Measurements from ENCODE around the gene DNAI1. TPM values are rescaled to one million over a fixed set of nuclear protein-coding genes. Genes with fewer than 3 reads are reported as not detected.
A peak's percentile ranks its signal among the peaks of the same experiment; 100 is the strongest.

DNAI1 gene
- total RNA-seq, 2 experiments from 2014 or later: not detected

- peaks cover 46% of the 10 kb centered on the region for H3K4me1 Mint-ChIP-seq (ENCODE audit: low read depth)
Measured at GRCh38 chr9:34452568-34452967, 6.0 kb upstream of the DNAI1 start.

GRCh38 chr9:34454571-34455065 is 4.0 kb upstream of the DNAI1 start:
- Mint-ChIP-seq H3K27ac (no peak overlapping the region), H3K4me1 (ENCODE audit: low read depth) (peaks cover 59% of the 10 kb centered on the region), H3K9me3 (ENCODE audit: insufficient read depth) (no peaks in the 10 kb centered on the region), H3K4me3 (no peak overlapping the region), H3K27me3 (ENCODE audit: low read depth) (peaks cover 5% of the 10 kb centered on the region), H3K36me3 (ENCODE audit: low read depth) (no peaks in the 10 kb centered on the region)
- DNase-seq (no peak), ATAC-seq (no peak)
- POLR2A ChIA-PET: no interaction called here
- CTCF ChIA-PET: interaction anchor here (1.0 to 1.1 kb wide), 3 partner anchors 11 to 51 kb away, joined by 3 to 6 read pairs (median 3); no protein-coding TSS in a partner anchor

More at GRCh38 chr9:34452568-34452967, 6.0 kb upstream of the DNAI1 start:
- Mint-ChIP-seq H3K9me3 (ENCODE audit: insufficient read depth) (no peaks in the 10 kb centered on the region), H3K27ac (no peak overlapping the region), H3K4me3 (no peak overlapping the region), H3K27me3 (ENCODE audit: low read depth) (no peaks in the 10 kb centered on the region), H3K36me3 (ENCODE audit: low read depth) (no peaks in the 10 kb centered on the region)
- ChIA-PET POLR2A (no interaction called here), CTCF (interaction anchor here (1.0 to 1.1 kb wide), 3 partner anchors 15 to 49 kb away, joined by 3 to 4 read pairs (median 3); no protein-coding TSS in a partner anchor)
- ATAC-seq (no peak), DNase-seq (no peak)

DNA sequence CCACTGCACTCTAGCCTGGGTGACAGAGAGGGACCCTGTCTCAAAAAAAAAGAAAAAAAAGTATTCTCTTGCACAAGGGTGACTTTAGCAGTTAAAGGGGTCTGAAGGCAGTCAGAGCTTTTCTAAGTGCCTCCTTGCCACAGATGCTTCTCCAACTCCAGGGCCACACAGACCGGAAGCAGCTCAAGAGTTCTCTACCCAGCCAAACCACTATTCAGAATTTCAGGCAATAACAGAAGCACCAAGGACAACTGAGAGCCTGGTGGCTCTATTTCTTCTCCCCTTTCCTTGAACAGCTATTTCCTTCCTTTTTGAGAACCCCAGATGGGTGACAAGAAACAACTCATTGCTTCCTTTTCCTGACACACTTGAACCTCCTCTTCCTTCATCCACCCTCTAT is 2.5 kb upstream of the DNAI1 start:
- H3K27ac Mint-ChIP-seq: peak overlapping the region; percentile 21

DNA sequence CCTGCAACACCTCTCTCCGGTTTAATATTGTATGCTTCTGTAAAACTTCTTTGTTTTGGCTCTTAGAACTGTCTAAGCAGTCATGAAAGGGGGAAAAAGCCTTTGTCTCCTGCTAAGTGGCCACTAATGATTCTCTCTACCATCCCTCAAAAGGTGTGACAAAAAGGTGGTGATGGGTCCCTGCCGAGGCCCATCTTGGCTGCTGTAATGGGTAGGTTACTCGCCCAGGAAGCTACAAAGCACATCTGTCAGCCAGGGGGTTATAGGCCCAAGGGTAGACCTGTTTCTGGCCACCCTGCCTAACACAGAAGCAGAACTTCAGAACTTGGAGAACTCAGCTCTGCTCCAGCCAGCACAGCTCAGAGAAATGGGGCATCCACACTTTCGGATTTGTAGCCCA is 1.9 kb upstream of the DNAI1 start:
- peak overlapping the region; percentile 87 for H3K4me3 Mint-ChIP-seq
- ChIA-PET CTCF (interaction anchor here (1.4 to 1.6 kb wide), 3 partner anchors 9 to 43 kb away, joined by 3 to 5 read pairs (median 5); no protein-coding TSS in a partner anchor), POLR2A (interaction anchor here (0.7 kb wide), 1 partner anchor 208 kb away, joined by 3 read pairs; no protein-coding TSS in a partner anchor)
- no peak for DNase-seq
- H3K27ac Mint-ChIP-seq: no peak overlapping the region
- H3K36me3 Mint-ChIP-seq (ENCODE audit: low read depth): no peaks in the 10 kb centered on the region
- H3K9me3 Mint-ChIP-seq (ENCODE audit: insufficient read depth): no peaks in the 10 kb centered on the region
- H3K4me1 Mint-ChIP-seq (ENCODE audit: low read depth): peaks cover 53% of the 10 kb centered on the region
- peaks cover 14% of the 10 kb centered on the region for H3K27me3 Mint-ChIP-seq (ENCODE audit: low read depth)
- ATAC-seq: no peak

More for the DNA sequence above, 2.5 kb upstream of the DNAI1 start:
- H3K9me3 Mint-ChIP-seq (ENCODE audit: insufficient read depth): no peaks in the 10 kb centered on the region
- DNase-seq (peak; percentile 25), ATAC-seq (no peak)
- peaks cover 59% of the 10 kb centered on the region for H3K4me1 Mint-ChIP-seq (ENCODE audit: low read depth)
- ChIA-PET POLR2A (no interaction called here), CTCF (interaction anchor here (1.4 to 1.6 kb wide), 4 partner anchors 10 to 124 kb away, joined by 3 to 5 read pairs (median 5); no protein-coding TSS in a partner anchor)
- H3K27me3 Mint-ChIP-seq (ENCODE audit: low read depth): peaks cover 9% of the 10 kb centered on the region
- peak overlapping the region; percentile 9 for H3K4me3 Mint-ChIP-seq
- H3K36me3 Mint-ChIP-seq (ENCODE audit: low read depth): no peaks in the 10 kb centered on the region

GRCh38 chr9:34457266-34458012 is 1.2 kb upstream of the DNAI1 start:
- peak; percentile 34 for DNase-seq
- ChIA-PET POLR2A (interaction anchor here (0.7 kb wide), 1 partner anchor 208 kb away, joined by 3 read pairs; no protein-coding TSS in a partner anchor), CTCF (interaction anchor here (1.0 to 1.6 kb wide), 4 partner anchors 9 to 43 kb away, joined by 3 to 5 read pairs (median 4); no protein-coding TSS in a partner anchor)
- no peaks in the 10 kb centered on the region for H3K9me3 Mint-ChIP-seq (ENCODE audit: insufficient read depth)
- ATAC-seq: no peak
- peak overlapping the region; percentile 81 for H3K27ac Mint-ChIP-seq
- peaks cover 47% of the 10 kb centered on the region for H3K4me1 Mint-ChIP-seq (ENCODE audit: low read depth)
- peak overlapping the region; percentile 87 for H3K4me3 Mint-ChIP-seq
- H3K27me3 Mint-ChIP-seq (ENCODE audit: low read depth): peaks cover 21% of the 10 kb centered on the region
- H3K36me3 Mint-ChIP-seq (ENCODE audit: low read depth): no peaks in the 10 kb centered on the region

GRCh38 chr9:34458959-34459340 is 345 bp downstream of the DNAI1 start:
- Mint-ChIP-seq H3K27me3 (ENCODE audit: low read depth) (peaks cover 21% of the 10 kb centered on the region), H3K4me1 (ENCODE audit: low read depth) (peaks cover 45% of the 10 kb centered on the region), H3K9me3 (ENCODE audit: insufficient read depth) (no peaks in the 10 kb centered on the region), H3K36me3 (ENCODE audit: low read depth) (no peaks in the 10 kb centered on the region), H3K27ac (no peak overlapping the region), H3K4me3 (peak overlapping the region; percentile 87)
- POLR2A ChIA-PET: no interaction called here
- CTCF ChIA-PET: interaction anchor here (1.8 kb wide), 1 partner anchor 42 kb away, joined by 5 read pairs; no protein-coding TSS in a partner anchor
- no peak for DNase-seq
- no peak for ATAC-seq

DNA sequence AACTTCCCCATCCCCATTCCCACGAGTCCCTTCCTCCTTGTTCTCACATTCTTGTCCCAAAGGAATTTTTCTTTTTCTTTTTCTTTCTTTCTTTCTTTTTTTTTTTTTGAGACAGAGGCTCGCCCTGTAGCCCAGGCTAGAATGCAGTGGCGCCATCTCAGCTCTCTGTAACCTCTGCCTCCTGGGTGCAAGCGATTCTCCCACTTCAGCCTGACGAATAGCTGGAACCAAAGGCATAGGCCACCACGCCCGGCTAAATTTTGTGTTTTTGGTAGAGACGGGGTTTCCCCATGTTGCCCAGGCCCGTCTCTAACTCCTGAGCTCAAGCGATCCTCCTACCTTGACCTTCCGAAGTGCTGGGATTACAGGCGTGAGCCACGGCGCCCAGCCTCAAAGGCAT is 751 bp downstream of the DNAI1 start:
- POLR2A ChIA-PET: no interaction called here
- Mint-ChIP-seq H3K27me3 (ENCODE audit: low read depth) (peaks cover 21% of the 10 kb centered on the region), H3K4me3 (peak overlapping the region; percentile 87), H3K27ac (no peak overlapping the region), H3K9me3 (ENCODE audit: insufficient read depth) (no peaks in the 10 kb centered on the region), H3K4me1 (ENCODE audit: low read depth) (peaks cover 45% of the 10 kb centered on the region), H3K36me3 (ENCODE audit: low read depth) (no peaks in the 10 kb centered on the region)
- no peak for DNase-seq
- no peak for ATAC-seq
- CTCF ChIA-PET: interaction anchor here (1.8 kb wide), 1 partner anchor 42 kb away, joined by 5 read pairs; no protein-coding TSS in a partner anchor

GRCh38 chr9:34459941-34460340 is 1.3 kb downstream of the DNAI1 start:
- ChIA-PET POLR2A (no interaction called here), CTCF (interaction anchor here (1.8 kb wide), 1 partner anchor 41 kb away, joined by 5 read pairs; no protein-coding TSS in a partner anchor)
- H3K9me3 Mint-ChIP-seq (ENCODE audit: insufficient read depth): no peaks in the 10 kb centered on the region
- peaks cover 21% of the 10 kb centered on the region for H3K27me3 Mint-ChIP-seq (ENCODE audit: low read depth)
- H3K4me3 Mint-ChIP-seq: no peak overlapping the region
- DNase-seq (no peak), ATAC-seq (no peak)
- peaks cover 39% of the 10 kb centered on the region for H3K4me1 Mint-ChIP-seq (ENCODE audit: low read depth)
- no peak overlapping the region for H3K27ac Mint-ChIP-seq
- no peaks in the 10 kb centered on the region for H3K36me3 Mint-ChIP-seq (ENCODE audit: low read depth)

DNA sequence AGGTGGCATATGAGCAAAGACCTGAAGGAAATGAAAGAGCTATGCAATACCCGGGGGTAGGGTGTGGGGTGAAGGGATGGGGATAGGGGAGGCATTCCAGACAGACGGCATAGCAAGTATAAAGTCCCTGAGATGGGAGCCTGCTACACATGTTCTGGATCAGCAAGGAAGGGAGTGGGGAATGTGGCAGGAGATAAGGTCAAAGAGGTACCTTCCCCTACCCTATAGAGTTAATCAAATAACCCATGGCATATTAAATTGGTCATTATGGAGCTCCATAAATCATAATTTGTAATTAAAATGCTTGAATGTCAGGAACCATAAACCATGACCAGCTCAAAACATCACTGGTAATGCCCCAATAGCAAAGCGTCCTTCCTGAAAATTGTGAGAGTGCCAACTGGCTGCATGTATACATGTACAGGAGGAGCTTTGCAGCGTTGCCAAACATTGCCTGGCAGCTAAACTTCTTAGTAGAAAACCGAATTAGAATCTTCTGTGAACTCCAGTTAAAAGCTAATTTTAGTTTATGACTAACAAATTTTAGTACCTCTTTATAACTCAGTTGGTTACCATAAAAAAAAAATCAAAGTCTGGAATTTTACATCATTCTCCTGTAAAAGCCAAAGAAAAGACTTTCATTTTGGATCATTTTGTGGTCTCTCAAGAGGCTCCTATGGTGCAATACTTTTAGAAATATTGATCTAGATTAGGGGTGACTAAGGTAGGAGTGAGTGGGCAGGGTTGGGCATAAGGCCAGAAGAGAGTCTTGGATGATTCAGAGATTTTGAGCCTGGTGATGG is 4.7 kb downstream of the DNAI1 start:
- no peak for ATAC-seq
- POLR2A ChIA-PET: no interaction called here
- Mint-ChIP-seq H3K9me3 (ENCODE audit: insufficient read depth) (no peaks in the 10 kb centered on the region), H3K4me3 (no peak overlapping the region), H3K36me3 (ENCODE audit: low read depth) (no peaks in the 10 kb centered on the region), H3K27ac (no peak overlapping the region), H3K4me1 (ENCODE audit: low read depth) (peaks cover 15% of the 10 kb centered on the region), H3K27me3 (ENCODE audit: low read depth) (peaks cover 28% of the 10 kb centered on the region)
- CTCF ChIA-PET: interaction anchor here (0.8 to 1.4 kb wide), 4 partner anchors 24 to 208 kb away, joined by 3 to 4 read pairs (median 3); partner anchors contain the start of gene RPP25L
- DNase-seq: no peak

DNA sequence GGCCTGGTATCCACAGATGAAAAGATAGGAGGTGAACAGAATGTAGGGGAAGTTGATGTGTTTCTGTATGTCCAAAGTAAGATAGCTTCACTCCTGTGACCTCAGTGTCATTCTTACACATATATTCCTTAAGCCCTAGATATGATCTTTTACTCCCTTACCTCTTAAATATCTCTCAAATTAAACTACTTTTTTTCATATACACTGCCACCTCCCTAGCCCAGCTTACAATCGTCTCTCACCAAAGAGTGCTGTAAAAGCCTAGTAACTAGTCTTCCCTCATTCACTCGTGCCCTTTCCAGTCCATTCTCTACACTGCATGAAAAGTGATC is 5.3 kb downstream of the DNAI1 start:
- CTCF ChIA-PET: interaction anchor here (0.5 kb wide), 1 partner anchor 36 kb away, joined by 3 read pairs; no protein-coding TSS in a partner anchor
- Mint-ChIP-seq H3K9me3 (ENCODE audit: insufficient read depth) (no peaks in the 10 kb centered on the region), H3K27me3 (ENCODE audit: low read depth) (peaks cover 28% of the 10 kb centered on the region), H3K27ac (no peak overlapping the region), H3K36me3 (ENCODE audit: low read depth) (no peaks in the 10 kb centered on the region), H3K4me1 (ENCODE audit: low read depth) (peaks cover 11% of the 10 kb centered on the region), H3K4me3 (no peak overlapping the region)
- ATAC-seq (no peak), DNase-seq (no peak)
- POLR2A ChIA-PET: no interaction called here

- no peaks in the 10 kb centered on the region for H3K36me3 Mint-ChIP-seq (ENCODE audit: low read depth)
- CTCF ChIA-PET: interaction anchor here (0.5 to 1.8 kb wide), 2 partner anchors 36 to 60 kb away, joined by 3 to 6 read pairs; no protein-coding TSS in a partner anchor
- POLR2A ChIA-PET: no interaction called here
- H3K4me3 Mint-ChIP-seq: no peak overlapping the region
- no peak overlapping the region for H3K27ac Mint-ChIP-seq
- DNase-seq: no peak
- peaks cover 24% of the 10 kb centered on the region for H3K27me3 Mint-ChIP-seq (ENCODE audit: low read depth)
- no peaks in the 10 kb centered on the region for H3K9me3 Mint-ChIP-seq (ENCODE audit: insufficient read depth)
- peaks cover 6% of the 10 kb centered on the region for H3K4me1 Mint-ChIP-seq (ENCODE audit: low read depth)
- ATAC-seq: no peak
Measured at GRCh38 chr9:34464571-34464970, 6.0 kb downstream of the DNAI1 start.

All from activated CD8-positive, alpha-beta T cell treated with anti-CD3 and anti-CD28 coated beads, Interleukin-2, amount 10 ng/mL, durations not matched to agents 7 days and 5 days (primary cell).